ENCODE measurements around the gene EGFR.

EGFR gene

DNA sequence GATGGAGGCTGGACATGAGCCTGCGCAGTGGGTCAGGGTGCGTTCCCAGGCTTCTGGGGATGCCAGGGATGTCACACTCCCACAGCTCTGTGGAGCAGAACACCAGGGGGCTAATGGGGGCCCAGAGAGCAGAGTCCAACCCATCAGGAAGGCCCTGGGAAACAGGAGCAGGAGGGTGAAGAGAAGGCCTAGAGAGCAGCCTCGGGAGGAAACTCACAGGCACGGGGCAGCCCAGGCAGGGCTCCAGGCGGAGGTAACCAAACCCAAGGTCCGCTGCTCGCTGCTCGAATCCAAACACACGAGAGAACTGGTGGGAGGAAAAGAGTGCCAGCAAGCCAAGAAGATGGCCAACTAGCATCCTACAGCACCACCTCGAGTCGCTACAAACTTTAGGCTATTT lies 215.6 kb downstream of the EGFR start:
- no peak for DNase-seq

DNA sequence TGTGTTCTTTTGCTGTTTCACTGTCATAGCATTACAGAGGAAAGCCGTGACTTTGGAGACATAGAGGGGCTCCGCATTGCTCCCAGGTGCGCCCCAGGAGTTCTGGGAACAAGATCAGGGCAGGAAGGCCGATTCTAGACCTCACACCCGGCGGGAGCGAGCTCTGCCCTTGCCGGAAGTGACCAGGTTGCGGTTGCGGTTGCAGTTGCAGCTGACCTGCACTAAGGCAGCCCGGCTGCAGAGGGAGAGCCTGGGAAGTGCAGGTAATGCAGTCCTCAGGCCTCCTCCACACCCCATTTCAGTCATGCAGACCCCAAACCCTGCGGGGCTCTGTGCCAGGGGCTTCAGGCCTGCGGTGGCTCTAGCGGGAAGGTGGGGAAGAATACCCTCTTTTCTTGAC lies 216.3 kb downstream of the EGFR start:
- no peak for DNase-seq

DNA sequence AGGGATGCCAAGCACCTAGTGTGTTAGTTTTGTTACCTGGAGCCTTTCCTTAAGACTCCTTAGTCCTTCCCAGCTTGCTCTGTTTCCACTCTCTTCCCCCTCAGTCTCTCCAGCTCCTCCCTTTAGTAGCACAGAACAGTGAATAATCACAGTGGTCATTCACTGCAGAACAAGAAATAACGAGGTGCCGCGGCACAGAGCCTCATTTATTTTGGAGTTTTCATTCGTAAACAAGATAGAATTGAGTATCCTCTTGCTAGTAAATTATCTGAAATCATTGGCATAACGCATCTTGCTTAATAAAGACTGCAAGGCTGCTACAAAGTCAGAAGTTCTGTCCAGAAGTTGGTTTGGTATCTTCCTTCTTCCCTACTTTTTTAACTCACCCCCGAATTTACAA lies 217.0 kb downstream of the EGFR start:
- DNase-seq, result no peak

DNA sequence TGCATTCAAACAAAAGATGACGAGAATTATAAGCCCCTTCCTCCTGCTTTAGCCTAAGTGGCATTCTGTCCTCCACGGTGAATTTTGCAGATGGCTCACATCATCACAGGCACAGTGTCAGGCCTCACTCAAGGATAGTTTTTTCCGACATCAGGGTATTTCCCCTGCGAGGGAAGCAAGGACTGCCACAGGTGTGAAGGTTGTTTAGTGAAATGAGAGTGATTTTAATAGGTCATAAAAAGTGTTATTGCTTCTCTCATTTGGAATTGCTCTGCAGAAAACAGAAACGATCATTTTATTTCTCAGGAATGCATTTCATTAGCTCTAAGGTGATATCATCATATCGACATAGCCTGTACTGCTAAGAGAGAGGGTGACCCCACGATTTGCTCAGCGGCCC lies 217.7 kb downstream of the EGFR start:
- DNase-seq, result no peak

- no peak for DNase-seq
Observed at GRCh38 chr7:55237156-55237893, 218.5 kb downstream of the EGFR start.

GRCh38 chr7:55239406-55239805 lies 220.6 kb downstream of the EGFR start:
- no peak for DNase-seq

DNA sequence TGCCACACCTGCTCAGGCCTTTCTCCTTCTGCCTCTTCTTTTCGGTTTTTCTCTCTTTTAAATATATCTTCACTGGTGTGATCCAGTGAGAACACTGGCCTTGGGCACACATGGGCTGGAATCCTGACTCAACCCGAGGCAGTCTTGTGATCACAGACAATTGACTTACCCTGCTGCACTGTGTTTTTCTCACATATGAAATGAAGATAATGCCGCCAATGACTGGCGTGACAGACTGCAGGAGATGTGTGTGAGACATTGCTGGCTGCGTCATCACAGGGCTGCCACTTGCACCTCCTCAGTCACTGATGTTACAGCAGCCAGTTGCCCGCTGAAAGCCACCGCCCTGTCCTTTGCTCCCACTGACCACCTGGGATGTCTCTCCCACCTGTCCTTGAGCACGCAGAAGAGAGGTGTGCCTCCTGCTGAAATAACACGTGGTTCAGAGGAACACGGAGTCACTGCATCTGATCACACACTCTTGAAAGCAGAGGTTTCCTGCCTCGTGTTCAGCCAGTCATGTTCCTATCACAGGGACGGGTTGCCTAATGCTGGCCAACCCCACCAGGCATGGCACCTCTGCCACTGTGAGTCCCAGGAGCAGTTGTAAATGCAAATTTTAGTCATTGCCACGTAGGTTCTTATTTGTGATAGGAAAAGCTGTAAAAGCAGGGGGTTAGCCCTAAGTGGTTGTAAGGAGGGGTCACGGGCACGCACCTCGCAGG lies 221.8 kb downstream of the EGFR start:
- no peak for DNase-seq

DNA sequence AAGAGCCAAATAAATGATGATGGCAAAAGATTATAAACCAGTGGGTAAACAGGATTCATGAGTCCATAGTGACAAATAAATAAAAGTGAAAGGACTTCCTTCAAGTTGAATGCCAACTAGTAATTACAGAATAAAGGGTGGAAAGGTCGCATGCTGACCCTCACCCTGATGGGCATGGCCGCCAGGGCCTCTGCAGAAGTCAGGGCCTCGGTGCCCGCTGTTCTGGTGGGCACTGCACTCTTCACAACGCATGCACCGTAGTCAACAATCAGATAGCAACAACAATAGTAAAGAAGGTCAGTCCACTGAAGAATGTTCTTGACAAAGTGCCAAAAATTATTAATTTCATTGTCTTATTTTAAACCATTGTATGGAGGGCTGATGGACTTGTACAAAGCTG lies 223.1 kb downstream of the EGFR start:
- DNase-seq, result no peak

DNA sequence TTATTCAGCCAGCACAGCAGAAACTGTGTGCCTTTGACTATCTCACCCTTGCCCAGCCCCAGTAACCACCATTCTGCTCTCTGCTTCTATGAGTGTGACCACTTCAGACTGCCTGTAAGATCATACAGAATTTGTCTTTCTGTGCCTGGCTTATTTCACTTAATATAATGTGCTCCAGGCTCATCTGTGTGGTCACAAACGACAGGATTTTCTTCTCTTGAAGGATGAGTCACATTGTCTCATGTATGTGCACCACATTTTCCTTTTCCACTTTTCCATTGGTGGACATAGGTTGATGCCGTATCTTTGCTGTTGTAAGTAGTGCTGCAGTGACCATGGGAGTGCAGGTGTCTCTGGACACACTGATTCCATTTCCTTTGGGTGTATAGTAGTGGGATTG lies 223.8 kb downstream of the EGFR start:
- DNase-seq, result no peak

- DNase-seq, result no peak
Observed at GRCh38 chr7:55244006-55244745, 225.4 kb downstream of the EGFR start.

GRCh38 chr7:55245271-55245723 lies 226.5 kb downstream of the EGFR start:
- DNase-seq, result no peak

- DNase-seq, result no peak
Observed at GRCh38 chr7:55246171-55246570, 227.4 kb downstream of the EGFR start.

- no peak for DNase-seq
Observed at GRCh38 chr7:55247428-55247827, 228.6 kb downstream of the EGFR start.

DNA sequence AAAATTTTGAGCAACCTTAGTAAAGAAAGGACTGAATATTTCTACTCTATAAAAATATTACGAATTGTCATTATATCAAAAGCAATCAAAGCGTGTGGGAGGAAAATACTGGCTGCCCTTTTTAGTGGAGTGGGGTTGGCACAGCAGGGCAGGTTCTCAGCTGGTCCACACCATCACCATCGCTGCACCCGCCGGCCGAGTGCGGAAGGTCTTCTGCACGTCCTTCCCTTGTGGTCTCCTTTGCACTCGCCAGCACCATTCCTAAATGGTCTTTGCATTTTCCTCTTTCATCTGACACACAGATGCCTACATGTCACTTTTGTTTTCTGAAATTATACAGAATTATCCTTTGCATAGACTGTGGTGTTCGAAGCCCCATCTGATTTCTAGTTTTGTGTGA lies 229.7 kb downstream of the EGFR start:
- no peak for DNase-seq

DNA sequence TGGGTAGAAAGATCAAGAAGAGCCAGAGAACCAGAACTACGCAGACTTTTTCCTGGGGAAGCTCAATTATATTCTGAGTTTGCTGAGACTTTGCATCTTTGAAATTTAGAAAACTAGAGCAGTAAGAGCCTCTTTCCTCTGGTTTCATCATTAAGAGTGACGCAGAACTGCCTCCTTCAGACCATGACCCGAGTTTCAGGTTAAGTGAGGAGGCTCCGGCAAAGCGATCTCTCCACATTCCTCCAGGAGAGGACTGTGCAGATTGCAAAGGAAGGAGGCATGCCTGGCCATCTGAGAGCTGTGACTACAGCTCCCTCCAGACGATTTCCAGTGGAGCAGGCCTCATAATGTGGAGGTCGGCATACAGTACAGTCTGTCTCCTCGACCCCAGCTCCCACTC lies 230.5 kb downstream of the EGFR start:
- DNase-seq, result no peak

DNA sequence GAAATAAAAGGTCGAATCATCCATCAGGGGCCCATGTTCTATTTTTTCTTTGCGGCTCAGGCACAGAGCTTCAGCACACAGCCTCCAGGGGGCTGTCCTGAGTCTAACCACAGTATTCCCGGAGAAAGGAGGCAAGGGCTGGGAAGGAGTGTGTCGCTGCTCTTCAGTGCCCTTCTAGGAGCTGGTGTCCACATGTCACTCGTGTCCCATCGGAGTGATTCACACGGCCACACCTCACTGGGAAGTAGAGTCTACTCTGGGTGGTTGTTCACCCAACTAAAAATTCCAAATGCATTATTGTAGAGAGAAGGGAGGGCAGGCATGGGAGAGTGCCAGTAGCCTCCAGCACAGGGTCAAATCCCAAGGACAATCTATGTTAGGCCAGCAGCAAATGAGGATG lies 231.5 kb downstream of the EGFR start:
- no peak for DNase-seq

GRCh38 chr7:55251313-55251712 lies 232.5 kb downstream of the EGFR start:
- no peak for DNase-seq

- no peak for DNase-seq
Observed at GRCh38 chr7:55251911-55252310, 233.1 kb downstream of the EGFR start.

- DNase-seq, result no peak
Observed at GRCh38 chr7:55252386-55252785, 233.6 kb downstream of the EGFR start.

- no peak for DNase-seq
Observed at GRCh38 chr7:55253188-55253587, 234.4 kb downstream of the EGFR start.

DNA sequence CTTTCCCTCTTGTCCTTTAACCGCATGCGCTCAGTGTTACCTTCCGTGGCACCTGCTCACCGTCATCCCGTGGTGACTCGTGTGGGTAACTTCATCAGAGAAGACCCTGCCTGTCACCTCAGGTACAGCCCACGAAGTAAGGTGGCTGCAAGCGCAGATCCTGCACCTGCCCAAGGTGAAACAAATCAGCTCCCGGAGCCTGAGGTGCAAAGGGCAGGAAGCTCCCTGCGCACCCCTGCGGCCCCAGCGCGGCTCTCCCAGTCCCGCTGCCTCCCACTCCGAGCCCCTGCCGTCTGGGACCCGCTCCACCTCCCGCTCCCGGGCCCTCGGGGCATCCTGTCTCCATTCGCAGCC lies 235.4 kb downstream of the EGFR start:
- DNase-seq, result no peak

- DNase-seq, result peak in 1 of 2 experiments; percentile 19
Observed at GRCh38 chr7:55254596-55255495, 236.0 kb downstream of the EGFR start.

Data from cerebellar nuclear complex (tissue), 1 donor.